BE2C (cell line): ENCODE results near the gene SIPA1.

Experiments used
- DNase-seq: peaks from one replicate; pipeline ENCODE4 v3.0.0-alpha.2; 2020
- H3K27me3 ChIP-seq: fragments of 250-450 bp; sonication (Bioruptor Pico); 2 replicates; pipeline ENCODE4 v1.5.1; 2020; ENCODE audit warnings: mild to moderate bottlenecking
- H3K36me3 ChIP-seq: fragments of 250-450 bp; sonication (Bioruptor Pico); 2 replicates; pipeline ENCODE4 v1.5.1; 2020; ENCODE audit warnings: mild to moderate bottlenecking
- H3K4me1 ChIP-seq: fragments of 250-450 bp; sonication (Bioruptor Pico); 2 replicates; pipeline ENCODE4 v1.5.1; 2020
- H3K4me3 ChIP-seq: 2 replicates; pipeline ENCODE4 v1.5.1; 2011; ENCODE audit warnings: low read depth, low read length
- H3K9me3 ChIP-seq: fragments of 250-450 bp; sonication (Bioruptor Pico); 2 replicates; pipeline ENCODE4 v1.5.1; 2020
- TF ChIP-seq, protein P1 (sequence below): IDR thresholded peaks from 2 replicates; pipeline ENCODE4 v1.5.1; 2012; ENCODE audit warnings: mild to moderate bottlenecking, low read depth, low read length

Gene SIPA1

DNA sequence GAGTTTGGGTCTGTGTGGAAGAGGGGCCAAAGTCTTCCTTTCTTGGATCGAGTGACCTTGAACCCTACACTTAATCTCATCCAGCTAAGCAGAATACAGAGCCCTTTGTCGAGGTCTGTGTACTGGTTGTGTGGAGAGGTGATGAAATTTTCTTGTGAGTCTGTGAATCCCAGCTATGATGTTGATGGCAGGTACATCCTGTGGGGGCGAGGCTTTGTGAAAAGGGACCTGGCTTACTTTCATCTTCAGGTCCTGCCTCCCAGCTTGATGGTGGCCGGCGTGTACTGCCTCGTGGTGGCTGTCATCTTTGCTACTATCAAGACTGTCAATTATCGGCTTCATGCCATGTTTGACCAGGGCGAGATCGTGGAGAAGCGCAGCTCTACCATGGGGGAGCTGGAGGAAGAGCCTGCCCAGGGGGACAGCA, 21.3 kb upstream of the SIPA1 start:
- Histone ChIP-seq H3K9me3 (no peaks in the 10 kb centered on the region), H3K4me1 (no peaks in the 10 kb centered on the region), H3K36me3 (no peaks in the 10 kb centered on the region; the same call in 1 of the 2 replicates), H3K27me3 (no peaks in the 10 kb centered on the region), H3K4me3 (peak overlapping the region; percentile 65)
- TF ChIP-seq, protein P1, sequence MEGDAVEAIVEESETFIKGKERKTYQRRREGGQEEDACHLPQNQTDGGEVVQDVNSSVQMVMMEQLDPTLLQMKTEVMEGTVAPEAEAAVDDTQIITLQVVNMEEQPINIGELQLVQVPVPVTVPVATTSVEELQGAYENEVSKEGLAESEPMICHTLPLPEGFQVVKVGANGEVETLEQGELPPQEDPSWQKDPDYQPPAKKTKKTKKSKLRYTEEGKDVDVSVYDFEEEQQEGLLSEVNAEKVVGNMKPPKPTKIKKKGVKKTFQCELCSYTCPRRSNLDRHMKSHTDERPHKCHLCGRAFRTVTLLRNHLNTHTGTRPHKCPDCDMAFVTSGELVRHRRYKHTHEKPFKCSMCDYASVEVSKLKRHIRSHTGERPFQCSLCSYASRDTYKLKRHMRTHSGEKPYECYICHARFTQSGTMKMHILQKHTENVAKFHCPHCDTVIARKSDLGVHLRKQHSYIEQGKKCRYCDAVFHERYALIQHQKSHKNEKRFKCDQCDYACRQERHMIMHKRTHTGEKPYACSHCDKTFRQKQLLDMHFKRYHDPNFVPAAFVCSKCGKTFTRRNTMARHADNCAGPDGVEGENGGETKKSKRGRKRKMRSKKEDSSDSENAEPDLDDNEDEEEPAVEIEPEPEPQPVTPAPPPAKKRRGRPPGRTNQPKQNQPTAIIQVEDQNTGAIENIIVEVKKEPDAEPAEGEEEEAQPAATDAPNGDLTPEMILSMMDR = no peak
- no peak for DNase-seq

DNA sequence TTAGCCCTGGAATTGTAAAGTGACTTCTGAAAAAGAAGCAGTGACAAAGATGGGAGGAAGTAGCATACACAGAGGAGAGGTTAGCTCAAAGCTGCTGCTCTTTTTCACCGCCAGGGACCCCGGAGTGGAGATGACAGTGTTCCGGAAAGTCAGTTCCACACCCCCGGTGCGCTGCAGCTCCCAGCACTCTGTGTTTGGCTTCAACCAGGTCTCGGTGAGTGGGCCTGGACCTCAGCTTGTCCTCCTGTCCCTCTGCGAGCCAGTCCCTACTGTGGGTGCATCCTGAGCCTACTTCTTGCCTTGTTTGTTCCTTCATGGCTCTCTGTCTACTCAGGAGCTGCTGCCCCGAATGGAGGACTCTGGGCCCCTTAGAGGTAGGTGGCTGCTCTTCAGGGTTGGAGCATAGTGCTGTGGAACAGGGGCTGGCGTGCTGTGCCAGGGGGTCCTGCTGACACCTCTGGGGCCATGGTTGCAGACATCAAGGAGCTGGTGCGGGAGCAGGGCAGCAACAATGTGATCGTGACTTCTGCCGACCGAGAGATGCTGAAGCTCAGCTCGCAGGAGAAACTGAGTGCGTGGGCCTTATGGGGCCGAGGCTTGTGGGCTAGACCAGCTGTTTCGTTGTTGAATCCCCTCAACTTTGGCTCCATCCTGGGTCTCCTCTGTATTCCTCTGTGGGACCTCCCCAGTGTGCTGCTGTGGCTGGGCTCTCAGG, 20.6 kb upstream of the SIPA1 start:
- no peaks in the 10 kb centered on the region; the same call in 1 of the 2 replicates for H3K36me3 ChIP-seq
- no peak overlapping the region for H3K4me3 ChIP-seq
- no peaks in the 10 kb centered on the region for H3K27me3 ChIP-seq
- no peak for DNase-seq
- TF ChIP-seq, protein P1 = no peak
- no peaks in the 10 kb centered on the region for H3K4me1 ChIP-seq
- no peaks in the 10 kb centered on the region for H3K9me3 ChIP-seq

DNA sequence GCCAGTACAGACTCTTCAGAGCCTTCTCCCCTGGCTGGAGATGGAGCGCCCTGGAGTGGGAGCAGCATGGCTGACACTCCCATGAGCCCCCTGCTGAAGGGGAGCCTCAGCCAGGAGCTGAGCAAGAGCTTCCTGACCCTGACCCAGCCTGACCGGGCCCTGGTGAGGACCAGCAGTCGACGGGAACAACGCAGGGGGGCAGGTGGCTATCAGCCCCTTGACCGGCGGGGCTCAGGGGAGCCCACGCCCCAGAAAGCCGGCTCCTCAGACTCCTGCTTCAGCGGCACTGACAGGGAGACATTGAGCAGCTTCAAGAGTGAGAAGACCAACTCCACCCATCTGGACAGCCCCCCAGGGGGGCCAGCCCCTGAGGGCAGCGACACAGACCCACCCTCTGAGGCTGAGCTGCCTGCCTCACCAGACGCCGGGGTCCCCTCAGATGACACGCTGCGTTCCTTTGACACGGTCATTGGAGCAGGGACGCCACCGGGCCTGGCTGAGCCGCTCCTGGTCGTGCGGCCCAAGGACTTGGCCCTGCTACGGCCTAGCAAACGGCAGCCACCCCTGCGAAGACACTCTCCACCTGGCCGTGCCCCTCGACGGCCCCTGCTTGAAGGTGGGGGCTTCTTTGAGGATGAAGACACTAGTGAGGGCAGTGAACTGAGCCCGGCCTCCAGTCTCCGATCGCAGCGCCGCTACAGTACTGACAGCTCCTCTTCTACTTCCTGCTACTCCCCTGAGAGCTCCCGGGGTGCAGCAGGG, 19.7 kb upstream of the SIPA1 start:
- DNase-seq = no peak
- TF ChIP-seq, protein P1 = no peak
- no peaks in the 10 kb centered on the region for H3K27me3 ChIP-seq
- no peaks in the 10 kb centered on the region for H3K4me1 ChIP-seq
- H3K4me3 ChIP-seq = no peak overlapping the region
- no peaks in the 10 kb centered on the region for H3K9me3 ChIP-seq
- H3K36me3 ChIP-seq = no peaks in the 10 kb centered on the region; the same call in 1 of the 2 replicates

DNA sequence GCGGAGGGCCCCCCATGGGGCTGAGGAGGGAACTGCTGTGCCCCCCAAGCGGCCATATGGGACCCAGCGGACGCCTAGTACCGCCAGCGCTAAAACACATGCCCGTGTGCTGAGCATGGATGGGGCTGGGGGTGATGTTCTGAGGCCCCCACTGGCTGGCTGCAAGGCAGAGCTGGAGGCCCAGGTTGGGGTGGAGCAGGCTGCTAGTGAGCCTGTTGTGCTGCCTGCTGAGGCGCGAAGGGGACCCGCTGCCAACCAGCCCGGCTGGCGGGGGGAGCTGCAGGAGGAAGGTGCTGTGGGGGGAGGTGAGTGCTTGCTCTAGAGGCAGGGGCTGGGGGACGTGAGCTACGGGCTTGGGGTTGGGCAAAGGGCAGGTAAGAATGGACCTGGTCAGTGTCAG, 19.1 kb upstream of the SIPA1 start:
- no peak overlapping the region for H3K4me3 ChIP-seq
- H3K36me3 ChIP-seq = no peaks in the 10 kb centered on the region; the same call in 1 of the 2 replicates
- TF ChIP-seq, protein P1 = no peak
- DNase-seq = no peak
- H3K4me1 ChIP-seq = no peaks in the 10 kb centered on the region
- H3K27me3 ChIP-seq = no peaks in the 10 kb centered on the region
- H3K9me3 ChIP-seq = no peaks in the 10 kb centered on the region

DNA sequence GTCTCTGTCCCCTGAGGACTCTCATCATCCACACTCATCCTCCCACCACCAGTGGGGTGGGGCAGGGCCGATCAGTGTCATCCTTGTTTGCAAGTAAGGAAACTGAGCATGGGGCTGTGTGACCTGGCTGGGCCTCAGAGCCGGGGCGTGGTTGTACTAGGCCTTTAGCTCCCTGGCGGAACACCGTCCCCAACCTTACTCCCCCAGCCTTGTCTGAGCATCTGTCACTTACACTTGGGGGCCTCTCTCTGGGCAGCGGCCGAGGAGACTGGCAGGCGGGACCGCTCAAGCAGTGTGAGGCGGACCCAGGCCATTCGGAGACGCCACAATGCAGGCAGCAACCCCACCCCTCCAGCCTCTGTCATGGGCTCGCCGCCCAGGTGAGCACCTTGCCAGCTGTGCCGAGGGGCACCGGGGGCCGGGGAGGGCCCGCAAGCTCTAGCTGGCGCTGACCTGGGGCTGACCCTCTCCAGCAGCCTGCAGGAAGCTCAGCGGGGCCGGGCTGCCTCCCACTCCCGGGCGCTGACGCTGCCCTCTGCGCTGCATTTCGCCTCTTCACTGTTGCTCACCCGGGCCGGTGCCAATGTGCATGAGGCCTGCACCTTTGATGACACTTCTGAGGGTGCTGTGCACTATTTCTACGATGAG, 18.5 kb upstream of the SIPA1 start:
- H3K9me3 ChIP-seq = no peaks in the 10 kb centered on the region
- H3K27me3 ChIP-seq = no peaks in the 10 kb centered on the region
- no peak overlapping the region for H3K4me3 ChIP-seq
- no peaks in the 10 kb centered on the region; the same call in 1 of the 2 replicates for H3K36me3 ChIP-seq
- no peaks in the 10 kb centered on the region for H3K4me1 ChIP-seq
- TF ChIP-seq, protein P1 = no peak
- DNase-seq = no peak
